ENCODE measurements around the gene FGF3. TPM values are rescaled to one million over a fixed set of nuclear protein-coding genes. Genes with fewer than 3 reads are reported as not detected.

FGF3 gene
- total RNA-seq, 1 donor from 2014 or later, result not detected

DNA sequence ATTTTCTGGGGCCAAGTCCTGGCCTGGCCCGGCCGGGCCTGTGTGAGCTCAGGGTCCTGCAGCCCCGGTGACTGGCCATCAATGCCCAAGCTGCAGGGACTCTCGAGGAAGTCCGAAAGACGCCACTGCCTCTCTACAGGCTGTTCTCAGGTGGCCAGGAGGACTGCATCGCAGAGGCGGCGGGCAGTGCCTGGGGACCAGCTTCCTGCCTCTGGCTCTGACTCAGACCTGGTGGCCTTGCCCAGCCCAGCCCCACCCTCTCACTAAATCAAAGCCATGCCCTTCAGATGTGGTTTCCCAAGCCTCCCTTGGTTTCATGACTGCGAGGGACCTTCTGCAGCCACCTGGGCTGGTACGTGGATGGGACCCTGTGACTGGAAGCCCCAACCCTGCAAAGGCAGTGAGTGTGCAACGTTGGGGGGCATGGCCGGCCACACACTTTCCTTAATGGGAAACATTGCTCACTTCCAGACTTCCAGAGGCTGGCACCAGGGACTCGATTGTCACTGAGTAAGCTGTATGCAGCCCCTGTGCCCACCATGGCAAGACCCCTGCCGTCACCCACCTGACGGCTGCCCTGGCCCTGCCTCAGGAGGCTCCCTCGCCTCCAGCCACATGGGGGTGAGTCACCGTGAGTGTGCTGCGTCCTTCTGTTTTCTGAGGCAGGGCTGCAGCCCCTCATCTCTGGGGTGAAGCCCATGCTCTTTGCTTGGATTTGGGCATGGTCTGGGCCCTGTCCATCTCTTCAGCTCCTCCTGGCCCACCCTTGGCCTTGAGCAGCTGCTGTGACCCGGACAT, 6.0 kb upstream of the FGF3 start:
- no peak for TF ChIP-seq CTCF (IDR thresholded peaks at IDR 0.05; ENCODE audit: insufficient read depth, low read length, poor library complexity, severe bottlenecking)
- DNase-seq (ENCODE audit: low read depth), result no peak
- H3K4me3 ChIP-seq (ENCODE audit: low read depth, low read length), result no peak overlapping the region

DNA sequence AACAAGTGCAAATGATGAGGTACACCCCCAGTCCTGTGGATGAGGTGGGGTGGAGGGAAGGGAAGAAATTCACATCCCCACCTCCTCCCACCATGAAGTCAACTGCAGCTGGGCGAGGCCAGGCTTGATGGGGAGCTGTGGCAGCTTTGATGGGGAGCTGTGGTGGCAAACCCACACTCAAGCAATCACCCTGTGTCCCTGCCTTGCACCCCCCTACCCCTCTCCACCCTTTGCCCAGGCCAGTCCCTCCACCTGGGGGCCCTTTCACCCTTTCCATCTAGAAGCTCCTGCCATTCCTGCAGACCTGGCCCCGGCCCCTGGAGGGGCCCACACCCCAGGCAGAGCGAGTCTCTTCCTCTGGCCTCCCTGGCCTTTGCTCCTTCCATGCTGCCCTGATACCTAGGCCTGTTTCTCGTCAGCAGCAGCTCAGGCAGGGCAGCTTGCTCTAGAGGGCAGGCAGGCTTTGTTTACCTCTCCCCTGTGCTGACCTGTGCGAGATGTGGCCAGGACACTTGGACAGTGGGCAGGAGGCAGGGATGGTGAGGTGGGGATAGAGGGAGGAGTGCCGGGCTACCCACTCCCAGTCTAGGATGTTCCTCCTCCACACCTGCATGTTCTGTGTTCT, 4.5 kb upstream of the FGF3 start:
- Histone ChIP-seq H3K4me3 (ENCODE audit: low read depth, low read length) (no peak overlapping the region), H3K27me3 (ENCODE audit: control insufficient read depth, insufficient read depth, low read length) (peaks cover 49% of the 10 kb centered on the region)
- DNase-seq (ENCODE audit: low read depth), result no peak

More for the DNA sequence above, 6.0 kb upstream of the FGF3 start:
- no peaks in the 10 kb centered on the region for H3K36me3 ChIP-seq (ENCODE audit: control insufficient read depth, insufficient read depth, low read length)
- peaks cover 38% of the 10 kb centered on the region for H3K27me3 ChIP-seq (ENCODE audit: control insufficient read depth, insufficient read depth, low read length)

DNA sequence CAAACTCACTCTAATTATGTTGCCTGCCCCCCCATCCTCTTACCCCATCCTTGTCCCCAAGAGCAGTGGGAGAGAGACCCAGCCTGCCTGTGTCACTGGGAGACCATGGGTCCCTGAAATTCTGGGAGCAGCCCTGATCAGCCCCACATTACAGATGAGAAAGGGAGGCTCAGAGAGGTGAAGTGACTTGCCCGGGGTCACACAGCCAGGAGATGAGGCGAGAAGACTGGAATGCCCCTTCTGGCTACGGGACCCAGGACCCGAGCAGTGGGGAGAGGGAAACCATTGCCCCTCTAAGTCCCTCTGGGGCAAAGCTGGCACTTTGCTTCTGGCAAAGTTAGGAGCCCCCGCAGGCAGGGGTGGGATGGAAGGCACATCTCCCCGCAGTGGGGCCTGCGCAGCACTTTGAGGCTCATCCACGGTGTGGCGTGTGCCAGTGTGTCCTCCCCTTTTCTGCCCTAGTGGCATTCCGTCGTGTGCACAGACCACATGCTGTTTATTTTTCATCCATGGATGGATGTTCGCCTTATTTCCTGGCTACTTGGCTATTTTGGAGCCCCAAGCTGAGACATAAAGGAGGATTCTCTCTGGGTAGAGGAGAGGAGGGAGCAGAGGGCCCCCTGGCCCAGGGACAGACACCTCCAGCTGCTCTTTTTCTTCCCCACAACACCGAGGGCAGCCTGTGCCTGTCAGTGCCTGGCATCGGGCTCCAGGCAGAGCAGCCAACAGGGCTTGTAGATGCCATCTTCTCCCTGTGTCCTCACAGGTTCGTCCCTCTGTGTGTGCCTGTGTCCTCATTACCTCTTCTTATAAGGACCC, 3.7 kb upstream of the FGF3 start:
- H3K27me3 ChIP-seq (ENCODE audit: control insufficient read depth, insufficient read depth, low read length), result peaks cover 57% of the 10 kb centered on the region
- no peaks in the 10 kb centered on the region for H3K36me3 ChIP-seq (ENCODE audit: control insufficient read depth, insufficient read depth, low read length)
- DNase-seq (ENCODE audit: low read depth), result no peak
- H3K4me3 ChIP-seq (ENCODE audit: low read depth, low read length), result no peak overlapping the region
- no peak for TF ChIP-seq CTCF (IDR thresholded peaks at IDR 0.05; ENCODE audit: insufficient read depth, low read length, poor library complexity, severe bottlenecking)

More for the DNA sequence above, 4.5 kb upstream of the FGF3 start:
- H3K36me3 ChIP-seq (ENCODE audit: control insufficient read depth, insufficient read depth, low read length), result no peaks in the 10 kb centered on the region
- no peak for TF ChIP-seq CTCF (IDR thresholded peaks at IDR 0.05; ENCODE audit: insufficient read depth, low read length, poor library complexity, severe bottlenecking)

DNA sequence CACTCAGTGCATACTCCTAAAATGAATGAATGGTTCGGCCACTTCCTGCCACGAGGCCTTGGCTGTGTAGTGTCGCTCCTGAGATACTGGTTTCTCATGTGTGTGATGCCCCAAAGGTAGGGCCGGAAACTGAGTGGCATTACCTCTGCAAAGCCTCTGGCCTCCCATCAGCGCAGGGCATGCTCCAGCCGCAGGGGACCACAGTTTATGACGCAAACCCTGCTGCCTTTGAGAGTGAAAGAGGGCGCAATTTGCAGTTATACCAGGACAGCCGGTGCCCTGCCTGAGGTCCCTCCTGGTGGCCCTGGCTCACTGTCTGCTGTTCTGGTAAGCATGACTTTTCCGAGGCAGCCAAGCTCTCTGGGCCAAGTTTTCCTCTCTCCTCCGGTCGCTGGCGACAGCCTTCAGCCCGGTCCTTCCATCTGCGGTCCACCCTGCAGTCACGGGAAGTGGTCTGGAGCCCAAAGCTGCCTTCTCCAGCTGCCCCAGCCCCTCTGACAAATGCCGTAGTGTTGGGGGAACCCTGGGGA, 2.4 kb upstream of the FGF3 start:
- peaks cover 70% of the 10 kb centered on the region for H3K27me3 ChIP-seq (ENCODE audit: control insufficient read depth, insufficient read depth, low read length)
- H3K36me3 ChIP-seq (ENCODE audit: control insufficient read depth, insufficient read depth, low read length), result no peaks in the 10 kb centered on the region
- H3K4me3 ChIP-seq (ENCODE audit: low read depth, low read length), result no peak overlapping the region
- TF ChIP-seq CTCF (IDR thresholded peaks at IDR 0.05; ENCODE audit: insufficient read depth, low read length, poor library complexity, severe bottlenecking), result no peak
- no peak for DNase-seq (ENCODE audit: low read depth)

DNA sequence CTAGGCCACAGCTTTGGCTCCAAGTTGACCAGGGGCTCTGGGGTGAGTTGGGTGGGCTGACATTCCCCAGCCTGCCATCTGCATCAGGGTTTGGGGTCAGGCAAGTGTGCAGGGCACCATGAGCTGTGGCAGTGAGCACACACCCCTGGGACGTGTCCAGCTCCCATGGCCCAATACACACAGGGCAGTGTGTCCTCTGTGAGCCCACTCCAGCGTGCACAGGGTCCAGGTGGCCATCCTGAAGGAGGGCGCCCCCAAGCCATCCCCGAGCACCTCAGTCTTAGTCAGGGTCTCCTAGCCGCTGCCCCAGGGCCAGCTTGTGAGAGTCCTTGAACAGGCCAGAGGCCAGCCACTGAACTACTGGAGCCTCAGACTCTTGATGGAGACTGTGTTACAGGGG, 1.2 kb upstream of the FGF3 start:
- Histone ChIP-seq H3K27me3 (ENCODE audit: control insufficient read depth, insufficient read depth, low read length) (peaks cover 81% of the 10 kb centered on the region), H3K36me3 (ENCODE audit: control insufficient read depth, insufficient read depth, low read length) (no peaks in the 10 kb centered on the region), H3K4me3 (ENCODE audit: low read depth, low read length) (no peak overlapping the region)
- no peak for TF ChIP-seq CTCF (IDR thresholded peaks at IDR 0.05; ENCODE audit: insufficient read depth, low read length, poor library complexity, severe bottlenecking)
- no peak for DNase-seq (ENCODE audit: low read depth)

Data from kidney epithelial cell (primary cell).